Right renal cortex interstitium (tissue), 3 donors: ENCODE measurements around the gene NDC80. TPM values are rescaled to one million over a fixed set of nuclear protein-coding genes. Genes with fewer than 3 reads are reported as not detected.
A peak's percentile ranks its signal among the peaks of the same experiment; 100 is the strongest.
"Not testable (repeated sequence)": the region's sequence is repeated elsewhere in the genome, so short reads cannot be mapped to it uniquely, and the experiment has no call there.

Experiments used
- DNase-seq, 3 donors: peaks; one replicate each; pipeline ENCODE4 v3.0.0-alpha.2; 2013; ENCODE audit warnings: low read depth in 3 of 3, low spot score in 2 of 3
- polyA plus RNA-seq, 3 donors: library from polyadenylated mRNA; unstranded; fragments of 120-200 nt; gene quantifications; one replicate each; pipeline ENCODE4 v1.2.1, GENCODE V29; 2013; ENCODE audit not compliant: insufficient read length in 3 of 3

Gene NDC80
- 10 to 100 TPM; 24.5 to 29.8 (median 27.2) TPM for polyA plus RNA-seq

DNA sequence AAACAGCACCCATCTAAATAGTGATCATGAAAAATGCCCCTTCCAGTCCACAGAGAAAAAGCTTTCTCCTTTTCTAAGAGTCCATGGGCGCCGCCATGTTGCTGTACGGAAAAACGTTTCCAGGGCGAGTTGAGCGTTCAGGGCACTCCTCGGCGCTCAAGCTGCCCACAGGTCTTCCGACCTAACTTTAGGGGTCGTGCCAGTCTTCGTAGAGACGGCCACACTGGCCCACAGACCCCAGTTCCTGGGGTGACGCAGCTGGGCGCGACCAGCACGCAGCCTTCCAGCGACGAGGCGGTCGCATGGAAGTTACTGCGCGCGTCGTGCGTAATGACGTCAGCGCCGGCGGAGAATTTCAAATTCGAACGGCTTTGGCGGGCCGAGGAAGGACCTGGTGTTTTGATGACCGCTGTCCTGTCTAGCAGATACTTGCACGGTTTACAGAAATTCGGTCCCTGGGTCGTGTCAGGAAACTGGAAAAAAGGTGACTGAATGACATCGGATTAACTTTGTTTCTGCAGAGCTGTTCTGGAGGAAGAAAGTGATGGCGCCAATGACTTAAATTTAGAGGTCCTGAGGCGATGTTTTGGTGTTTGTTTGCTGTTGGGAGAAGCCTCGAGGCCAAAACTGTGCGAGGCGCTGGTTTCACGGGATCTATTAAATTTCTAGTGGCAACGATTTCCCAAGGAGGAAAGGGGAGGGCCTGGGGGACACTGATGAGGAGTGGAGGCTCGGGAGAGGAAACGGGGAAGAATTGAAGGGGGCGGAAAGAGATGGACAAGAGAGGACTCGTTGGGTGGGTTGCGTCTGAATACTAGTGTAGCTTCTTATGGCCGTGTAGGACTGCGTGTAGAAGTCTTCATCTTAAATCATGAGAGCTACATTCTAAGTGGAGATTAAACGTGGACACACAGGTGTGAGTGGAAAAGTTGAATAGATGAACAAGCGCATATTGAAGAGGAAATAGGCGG is at the start of gene NDC80, which contains the start of gene METTL4:
Gene NDC80 (plus strand): TSS at position 358 of the 971 bp plus-strand sequence. CDS start 1,429 bp downstream, outside the sequence.
Gene METTL4 (minus strand): TSS at position 306 of the 971 bp plus-strand sequence. CDS start 4,289 bp downstream, outside the sequence.
- peak; percentile 88 to 89 (median 89) for DNase-seq

- DNase-seq = no peak
These were observed 49.2 kb upstream of the NDC80 start for GRCh38 chr18:2522112-2522511.

GRCh38 chr18:2524794-2525198 is 46.6 kb upstream of the NDC80 start:
- not testable (repeated sequence) for DNase-seq

GRCh38 chr18:2526329-2526728 is 45.0 kb upstream of the NDC80 start:
- no peak for DNase-seq

DNA sequence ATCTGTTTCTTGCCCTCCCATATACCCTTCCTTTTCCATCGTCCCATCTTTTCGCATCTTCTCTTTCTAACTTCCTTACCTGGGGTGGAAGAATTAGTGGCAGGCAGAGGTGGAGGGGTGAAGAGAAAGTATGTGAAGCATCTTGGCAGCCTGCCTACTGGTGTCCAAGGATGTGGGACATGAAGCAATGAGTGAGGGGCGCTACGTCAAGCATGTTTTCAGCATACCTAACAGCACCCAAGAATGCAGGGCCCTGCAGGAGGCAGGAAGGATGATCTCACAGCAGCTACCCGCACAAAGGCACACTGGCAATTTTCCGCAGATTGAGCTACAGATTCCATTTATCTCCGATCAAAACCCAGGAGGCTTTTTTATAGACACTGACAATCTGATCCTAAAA is 42.2 kb upstream of the NDC80 start:
- no peak for DNase-seq

DNA sequence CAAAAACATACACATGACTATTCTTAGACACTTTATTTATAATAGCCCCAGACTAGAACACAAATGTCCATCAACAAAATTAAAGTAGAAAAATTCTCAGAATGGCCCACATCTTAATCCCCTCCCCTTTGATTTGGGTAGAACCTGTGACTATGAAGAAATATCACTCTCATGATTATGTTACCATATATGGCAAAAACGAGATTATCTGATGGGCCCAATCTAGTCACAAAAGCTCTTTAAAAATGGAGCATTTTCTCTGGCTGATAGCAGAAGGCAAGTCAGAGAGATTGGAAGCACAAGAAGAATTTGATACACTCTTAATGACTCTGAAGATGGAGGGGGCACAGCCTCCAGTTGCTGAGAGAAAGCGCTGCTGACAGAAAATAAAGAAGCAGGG is 39.6 kb upstream of the NDC80 start:
- DNase-seq = no peak

DNA sequence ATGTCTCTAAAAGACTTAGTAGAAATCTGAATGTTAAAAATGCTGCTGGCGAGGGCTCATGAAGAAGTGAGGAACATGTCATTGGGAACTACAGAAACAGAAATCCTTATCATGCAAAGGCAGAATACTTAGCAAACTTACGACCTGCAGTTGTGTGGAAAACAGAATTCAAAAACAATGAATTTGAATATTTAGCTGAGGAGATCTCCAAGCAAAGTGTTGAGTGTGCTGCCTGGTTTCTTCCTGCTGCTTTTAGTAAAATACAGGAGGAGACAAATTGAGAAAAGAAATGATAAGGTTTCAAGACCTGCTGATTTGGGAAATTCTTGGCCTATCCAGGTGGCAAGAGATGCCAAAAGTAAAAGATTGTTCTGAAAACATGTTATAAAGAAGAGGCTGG is 38.6 kb upstream of the NDC80 start:
- no peak for DNase-seq

DNA sequence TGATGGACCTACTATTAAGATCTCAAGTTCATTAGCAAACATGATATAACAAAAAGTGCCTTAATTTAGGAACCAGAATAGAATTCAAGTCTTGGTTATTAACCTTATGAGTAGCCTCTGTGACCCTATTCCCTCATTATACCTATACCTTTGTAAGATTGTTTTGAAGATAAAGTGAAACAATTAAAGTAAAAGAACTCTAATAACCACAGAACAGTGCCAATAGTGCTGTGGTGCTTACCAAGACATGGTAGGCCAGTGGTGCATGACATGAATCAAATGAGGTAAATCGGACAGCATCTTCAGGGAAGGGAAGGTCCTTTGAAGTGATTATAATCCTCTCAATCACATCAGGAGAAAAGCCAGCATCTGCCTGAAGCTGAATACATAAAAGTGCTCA is 36.5 kb upstream of the NDC80 start:
- no peak for DNase-seq

DNA sequence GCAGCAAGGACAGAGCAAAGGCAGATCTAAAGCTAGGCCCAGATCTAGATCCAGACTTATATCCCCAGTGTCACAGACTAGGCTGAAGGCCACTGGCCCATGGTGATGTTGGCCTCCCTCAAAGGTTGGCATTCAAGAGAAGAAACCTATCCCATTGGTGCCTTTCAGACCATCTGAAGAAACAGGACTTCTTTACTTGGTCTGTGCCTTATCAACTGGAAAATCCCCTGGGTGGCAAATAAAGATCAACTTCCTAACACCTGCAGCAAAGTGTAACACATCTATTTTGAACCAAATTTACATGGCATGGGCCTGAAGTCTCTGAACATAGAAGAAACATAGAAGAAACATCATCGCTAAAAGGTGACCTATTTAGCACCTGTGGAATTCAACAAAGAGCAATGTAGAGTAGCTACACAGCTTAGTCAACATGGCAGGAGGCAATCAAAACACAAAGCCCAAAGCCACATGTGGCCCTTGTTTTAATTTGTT is 35.9 kb upstream of the NDC80 start:
- DNase-seq = no peak

DNA sequence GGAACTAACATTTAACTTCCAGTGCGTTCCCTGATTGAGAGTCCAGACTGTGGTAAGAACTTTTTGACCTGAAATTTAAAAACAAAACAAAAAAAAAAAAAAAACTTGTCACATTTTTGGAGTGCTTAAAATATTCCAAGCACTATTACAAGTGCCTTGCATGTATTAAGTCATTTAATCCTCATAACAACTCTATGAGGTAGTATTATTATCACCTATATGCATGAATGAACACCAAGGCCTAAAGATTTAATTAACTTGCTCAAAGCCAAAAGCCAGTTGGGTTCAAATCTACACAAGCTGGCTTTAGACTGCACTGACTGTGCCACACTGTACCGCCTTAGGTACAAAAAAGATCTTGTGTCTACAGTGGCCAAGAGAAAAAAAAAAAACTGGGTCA is 35.3 kb upstream of the NDC80 start:
- DNase-seq = no peak

GRCh38 chr18:2536493-2536892 is 34.9 kb upstream of the NDC80 start:
- no peak for DNase-seq

- DNase-seq = no peak
These were observed 34.1 kb upstream of the NDC80 start for GRCh38 chr18:2537296-2537695.

- no peak for DNase-seq
These were observed 33.1 kb upstream of the NDC80 start for GRCh38 chr18:2538236-2538635.

GRCh38 chr18:2538844-2539243 is 32.5 kb upstream of the NDC80 start:
- DNase-seq = no peak

DNA sequence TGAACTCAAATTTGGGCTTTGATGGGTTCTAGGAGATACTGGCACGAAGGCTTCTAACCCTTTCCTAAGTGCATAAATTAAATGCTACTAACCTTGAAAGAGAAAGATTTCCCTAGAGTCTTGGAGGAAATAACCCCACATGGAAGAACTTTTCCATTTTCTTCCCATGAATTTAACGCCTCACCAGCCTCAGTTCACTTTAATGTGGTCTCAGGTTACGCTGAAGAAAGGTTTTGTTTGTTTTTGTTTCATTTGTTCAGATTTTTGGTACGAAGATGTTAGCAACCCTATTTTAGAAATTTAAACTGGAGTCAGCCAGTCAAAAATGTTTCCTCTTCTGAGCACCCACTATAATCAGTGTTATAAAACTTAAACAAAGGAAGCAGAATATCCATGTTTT is 30.8 kb upstream of the NDC80 start:
- no peak for DNase-seq

DNA sequence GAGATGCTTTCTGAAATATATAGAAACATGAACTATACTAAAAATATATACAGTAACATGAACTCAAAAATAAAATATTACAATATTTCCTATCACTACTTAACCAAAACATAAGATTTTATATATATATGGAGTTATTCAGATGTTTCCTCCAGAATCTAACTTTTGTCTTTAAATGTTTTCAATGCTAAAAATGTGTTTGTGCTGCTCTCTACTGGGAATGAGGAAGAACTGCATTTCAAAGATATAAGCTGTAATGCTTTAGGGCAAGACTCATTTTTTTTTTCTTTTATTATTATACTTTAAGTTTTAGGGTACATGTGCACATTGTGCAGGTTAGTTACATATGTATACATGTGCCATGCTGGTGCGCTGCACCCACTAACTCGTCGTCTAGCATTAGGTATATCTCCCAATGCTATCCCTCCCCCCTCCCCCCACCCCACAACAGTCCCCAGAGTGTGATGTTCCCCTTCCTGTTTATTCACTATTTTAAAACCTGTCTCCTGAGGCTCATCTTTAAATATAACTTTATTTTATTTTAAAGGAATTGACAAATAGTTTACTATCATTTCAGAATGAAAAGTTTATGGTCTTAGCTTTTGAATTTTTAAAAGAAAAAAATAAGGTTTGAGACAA is 29.3 kb upstream of the NDC80 start:
- not testable (repeated sequence) for DNase-seq

DNA sequence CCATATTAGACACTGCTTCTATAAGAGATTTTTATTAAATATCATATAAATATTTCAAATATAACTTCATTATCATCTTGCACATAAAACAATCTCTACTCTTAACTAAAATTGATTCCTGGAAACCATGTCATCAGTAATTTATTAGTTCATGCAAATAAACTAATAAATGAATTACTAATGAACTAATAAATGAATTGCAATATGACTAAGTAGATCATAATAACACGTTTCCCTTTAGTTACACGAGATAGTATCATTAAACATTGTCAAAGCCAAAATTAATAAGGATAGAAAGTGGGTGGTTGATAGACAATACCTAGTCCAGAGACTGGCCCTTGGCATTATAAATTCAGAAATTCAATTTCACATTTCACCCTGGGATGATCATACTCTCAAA is 26.2 kb upstream of the NDC80 start:
- DNase-seq = no peak

DNA sequence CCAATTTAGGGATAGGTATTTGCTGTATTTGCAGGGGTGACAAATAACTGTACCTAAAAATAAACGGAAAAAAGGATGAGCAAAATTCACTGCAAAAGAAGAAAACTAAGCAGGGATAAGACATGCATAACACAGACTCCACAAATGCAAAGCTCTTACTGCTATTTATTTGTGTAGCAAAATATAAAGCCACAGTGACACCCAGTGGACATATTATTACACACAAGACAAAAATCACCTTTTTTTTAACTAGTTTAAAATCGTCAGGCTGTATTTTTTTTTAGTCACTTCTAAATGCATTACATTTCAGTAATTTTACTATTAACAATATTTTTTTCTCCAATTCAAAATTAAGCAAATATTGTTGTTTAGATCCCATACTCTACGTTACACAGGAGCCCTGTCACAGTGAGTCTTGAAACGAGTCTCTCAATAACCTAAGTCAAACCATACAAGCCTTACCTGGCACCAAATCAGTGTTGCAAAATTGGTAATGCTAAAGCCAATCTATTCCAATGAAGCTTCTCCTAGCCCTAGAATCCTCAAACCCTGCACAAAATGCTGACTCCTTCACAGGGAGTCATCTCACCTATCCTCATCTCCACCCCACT is 23.8 kb upstream of the NDC80 start:
- DNase-seq = no peak

DNA sequence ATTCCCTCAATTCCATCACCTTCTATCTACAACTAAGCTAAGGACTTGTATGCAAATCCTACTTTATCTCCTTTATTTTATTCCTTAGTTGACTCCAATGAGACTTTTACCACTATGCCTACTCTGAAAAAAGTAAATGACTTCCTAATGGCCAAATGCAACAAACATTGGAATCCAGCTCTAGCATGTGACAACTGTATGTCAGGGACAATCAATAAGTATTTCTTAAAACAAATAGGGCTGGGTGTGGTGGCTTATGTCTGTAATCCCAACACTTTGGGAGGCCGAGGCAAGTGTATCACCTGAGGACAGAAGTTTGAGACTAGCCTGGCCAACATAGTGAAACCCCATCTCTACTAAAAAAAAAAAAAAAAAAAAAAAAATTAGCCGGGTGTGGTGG is 21.9 kb upstream of the NDC80 start:
- no peak for DNase-seq

GRCh38 chr18:2551425-2551824 is 19.9 kb upstream of the NDC80 start:
- no peak for DNase-seq

GRCh38 chr18:2554696-2555095 is 16.7 kb upstream of the NDC80 start:
- DNase-seq = no peak
